ENCODE data around the gene BSG.
"Not testable (repeated sequence)": the region's sequence is repeated elsewhere in the genome, so short reads cannot be mapped to it uniquely, and the experiment has no call there.

BSG gene

DNA sequence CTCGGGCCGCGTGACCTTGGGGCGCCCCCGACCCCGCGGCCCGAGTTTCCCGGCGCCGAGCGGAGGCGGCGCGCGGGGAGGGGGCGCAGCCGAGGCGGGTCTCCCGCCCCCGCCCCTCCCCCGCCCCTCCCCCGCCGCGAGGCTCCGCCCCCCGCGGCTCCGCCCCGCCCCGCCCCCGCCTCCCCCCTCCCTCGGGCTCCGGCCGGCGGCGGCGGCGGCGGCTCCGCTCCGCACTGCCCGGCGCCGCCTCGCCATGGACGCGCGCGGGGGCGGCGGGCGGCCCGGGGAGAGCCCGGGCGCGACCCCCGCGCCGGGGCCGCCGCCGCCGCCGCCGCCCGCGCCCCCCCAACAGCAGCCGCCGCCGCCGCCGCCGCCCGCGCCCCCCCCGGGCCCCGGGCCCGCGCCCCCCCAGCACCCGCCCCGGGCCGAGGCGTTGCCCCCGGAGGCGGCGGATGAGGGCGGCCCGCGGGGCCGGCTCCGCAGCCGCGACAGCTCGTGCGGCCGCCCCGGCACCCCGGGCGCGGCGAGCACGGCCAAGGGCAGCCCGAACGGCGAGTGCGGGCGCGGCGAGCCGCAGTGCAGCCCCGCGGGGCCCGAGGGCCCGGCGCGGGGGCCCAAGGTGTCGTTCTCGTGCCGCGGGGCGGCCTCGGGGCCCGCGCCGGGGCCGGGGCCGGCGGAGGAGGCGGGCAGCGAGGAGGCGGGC, 17.4 kb downstream of the BSG start, which contains the start of gene HCN2:
TSS of gene HCN2 (plus strand) at position 189 of the 703 bp plus-strand sequence. CDS start at position 254, 65 bp downstream.
- no peak for DNase-seq

DNA sequence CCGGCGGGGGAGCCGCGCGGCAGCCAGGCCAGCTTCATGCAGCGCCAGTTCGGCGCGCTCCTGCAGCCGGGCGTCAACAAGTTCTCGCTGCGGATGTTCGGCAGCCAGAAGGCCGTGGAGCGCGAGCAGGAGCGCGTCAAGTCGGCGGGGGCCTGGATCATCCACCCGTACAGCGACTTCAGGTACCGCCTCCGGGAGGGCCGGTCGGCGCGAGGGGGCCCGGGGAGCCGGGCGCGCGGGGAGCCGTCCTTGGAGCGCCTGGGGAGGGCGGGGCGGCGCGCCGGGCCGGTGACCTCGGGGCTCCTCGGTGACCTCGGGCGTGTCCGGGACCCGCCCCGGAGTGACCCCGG, 18.0 kb downstream of the BSG start:
- DNase-seq = no peak

DNA sequence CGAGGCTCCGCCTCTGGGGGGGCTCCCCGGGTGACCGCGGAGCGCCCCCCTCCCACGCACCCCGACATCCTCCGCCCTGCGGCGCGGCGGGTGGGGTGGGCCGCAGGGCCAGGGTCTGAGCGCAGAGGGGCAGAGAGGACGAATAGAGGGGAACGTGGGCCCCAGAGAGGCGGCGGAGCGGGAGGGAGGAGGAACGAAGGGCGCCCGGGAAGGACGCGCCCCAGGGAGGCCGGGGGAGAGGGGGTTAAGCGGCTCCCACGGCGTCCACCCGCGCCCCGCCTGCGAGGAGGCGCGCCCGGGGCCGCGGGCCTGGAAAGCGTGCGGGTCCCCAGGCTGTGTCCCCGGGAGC, 18.3 kb downstream of the BSG start:
- no peak for DNase-seq

DNA sequence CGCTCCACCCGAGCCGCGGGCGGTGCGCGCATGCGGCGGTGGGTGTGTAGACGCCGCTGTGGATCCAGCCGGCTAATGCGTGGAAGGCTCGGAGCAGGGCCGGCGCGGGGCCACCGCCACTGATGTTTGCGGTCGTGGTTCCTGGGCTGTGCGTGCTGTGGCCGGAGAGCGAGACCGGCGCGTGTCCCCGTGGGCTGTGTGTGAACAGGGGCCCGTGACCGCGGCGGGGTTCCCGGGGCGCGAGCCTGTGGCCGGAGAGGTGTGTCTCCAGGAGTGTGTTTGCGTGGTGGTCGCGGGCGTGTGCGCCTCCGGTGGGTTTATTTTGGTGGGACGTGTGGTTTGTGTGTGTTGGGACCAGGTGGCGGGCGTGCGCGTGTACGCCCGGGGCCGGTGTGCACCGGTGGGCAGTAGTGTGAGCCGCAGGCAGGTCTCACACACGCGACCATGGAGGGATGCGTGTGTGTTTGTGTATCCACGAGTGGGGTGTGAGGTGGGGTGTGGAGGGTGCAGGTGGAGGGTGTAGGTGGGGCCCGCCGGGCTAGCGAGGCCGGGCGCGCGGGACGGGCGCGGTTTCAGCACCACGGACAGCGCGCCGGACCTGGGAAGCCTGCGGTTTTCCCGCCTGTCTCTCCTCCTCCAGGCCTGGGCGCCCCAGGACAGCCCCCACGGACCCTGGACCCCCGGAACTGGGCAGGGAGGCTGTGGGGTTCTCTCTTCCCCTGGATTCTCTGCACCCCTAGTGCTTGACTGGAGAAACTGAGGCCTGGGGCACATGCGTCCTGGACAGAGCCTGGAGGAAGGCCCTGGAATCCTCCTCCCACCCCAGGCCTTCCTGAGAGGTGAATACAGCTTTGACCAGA, 18.9 kb downstream of the BSG start:
- DNase-seq = no peak

DNA sequence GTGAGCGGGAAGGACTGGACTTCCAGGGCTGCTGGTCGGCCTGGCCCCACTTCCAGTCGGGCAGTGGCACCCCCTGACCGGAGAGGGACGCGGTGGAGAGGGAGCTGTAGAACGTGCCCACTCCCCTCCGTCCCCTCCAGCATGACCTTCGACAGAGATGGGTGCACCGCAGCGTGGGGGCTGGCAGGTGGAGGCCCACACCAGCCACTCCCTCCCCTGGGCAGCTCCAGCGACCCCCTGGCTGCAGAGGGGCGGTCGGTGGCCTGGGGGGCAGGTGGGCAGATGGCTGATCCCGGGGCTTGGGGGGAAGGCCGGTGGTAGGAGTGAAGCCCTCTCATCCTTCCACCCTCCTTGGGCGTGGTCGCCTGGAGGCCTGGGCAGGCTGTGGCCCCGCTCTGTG, 19.7 kb downstream of the BSG start:
- no peak for DNase-seq

DNA sequence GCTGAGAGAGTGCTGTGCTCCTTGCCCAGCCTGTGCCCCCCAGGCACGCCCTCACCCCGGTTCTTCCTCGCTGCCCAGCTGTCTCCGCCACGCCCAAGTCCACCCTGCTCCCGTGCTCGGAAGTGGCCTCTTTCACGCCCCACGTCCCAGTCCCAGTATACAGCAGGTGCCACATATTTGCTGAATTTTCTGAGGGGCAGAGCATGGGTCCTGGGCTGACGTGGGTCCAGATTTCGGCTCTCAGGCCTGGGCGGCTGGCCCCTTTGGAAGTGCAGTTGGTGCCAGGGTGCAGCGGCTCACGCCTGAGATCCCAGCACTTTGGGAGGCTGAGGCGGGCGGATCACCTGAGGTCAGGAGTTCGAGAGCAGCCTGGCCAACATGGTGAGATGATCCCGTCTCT, 20.7 kb downstream of the BSG start:
- DNase-seq = no peak

DNA sequence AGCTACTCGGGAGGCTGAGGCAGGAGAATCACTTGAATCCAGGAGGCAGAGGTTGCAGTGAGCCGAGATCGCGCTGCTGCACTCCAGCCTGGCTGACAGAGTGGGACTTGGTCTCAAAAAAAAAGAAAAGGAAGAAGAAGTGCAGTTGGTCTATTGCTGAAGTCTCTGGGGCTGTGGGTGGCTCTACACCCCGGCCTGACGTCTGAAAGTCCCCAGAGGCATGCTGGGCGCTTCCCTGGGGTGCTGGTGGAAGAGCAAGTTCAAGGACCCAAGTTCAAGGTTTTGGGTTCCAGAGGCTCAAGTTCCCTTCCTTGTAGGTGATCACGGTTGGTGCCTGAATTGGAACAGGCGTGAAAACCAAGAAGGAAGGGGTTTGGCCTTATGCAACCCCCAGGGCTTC, 21.1 kb downstream of the BSG start:
- DNase-seq = no peak

DNA sequence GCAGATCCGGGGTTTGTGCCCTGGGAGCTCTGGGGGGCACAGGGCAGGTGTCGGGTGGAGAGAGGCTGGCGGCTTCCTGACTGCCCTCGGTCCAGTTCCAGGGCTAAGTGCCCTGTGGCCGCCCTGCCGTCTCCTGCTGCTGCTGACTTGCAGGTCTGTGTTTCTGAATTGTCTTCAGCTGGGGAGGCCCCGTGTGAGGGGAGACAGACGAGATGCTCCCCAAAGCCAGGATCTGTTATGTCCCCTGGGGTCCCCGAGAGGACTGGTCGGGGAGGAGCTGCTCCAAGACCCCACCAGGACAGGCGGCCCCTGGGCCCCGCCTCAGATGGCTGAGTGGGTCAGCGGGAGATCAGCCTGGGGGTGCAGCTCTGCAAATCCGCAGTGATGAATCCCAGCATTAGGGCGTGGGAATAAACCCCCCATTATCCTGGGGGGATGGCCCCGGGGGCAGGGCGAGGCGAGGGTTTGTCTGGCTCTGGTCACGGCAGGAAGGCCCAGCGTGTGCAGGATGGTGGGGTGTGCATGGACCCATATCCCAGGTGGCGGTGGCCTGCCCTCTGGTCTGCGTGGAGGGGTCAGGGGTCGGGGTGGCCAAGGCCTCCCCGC, 22.0 kb downstream of the BSG start:
- DNase-seq = no peak

DNA sequence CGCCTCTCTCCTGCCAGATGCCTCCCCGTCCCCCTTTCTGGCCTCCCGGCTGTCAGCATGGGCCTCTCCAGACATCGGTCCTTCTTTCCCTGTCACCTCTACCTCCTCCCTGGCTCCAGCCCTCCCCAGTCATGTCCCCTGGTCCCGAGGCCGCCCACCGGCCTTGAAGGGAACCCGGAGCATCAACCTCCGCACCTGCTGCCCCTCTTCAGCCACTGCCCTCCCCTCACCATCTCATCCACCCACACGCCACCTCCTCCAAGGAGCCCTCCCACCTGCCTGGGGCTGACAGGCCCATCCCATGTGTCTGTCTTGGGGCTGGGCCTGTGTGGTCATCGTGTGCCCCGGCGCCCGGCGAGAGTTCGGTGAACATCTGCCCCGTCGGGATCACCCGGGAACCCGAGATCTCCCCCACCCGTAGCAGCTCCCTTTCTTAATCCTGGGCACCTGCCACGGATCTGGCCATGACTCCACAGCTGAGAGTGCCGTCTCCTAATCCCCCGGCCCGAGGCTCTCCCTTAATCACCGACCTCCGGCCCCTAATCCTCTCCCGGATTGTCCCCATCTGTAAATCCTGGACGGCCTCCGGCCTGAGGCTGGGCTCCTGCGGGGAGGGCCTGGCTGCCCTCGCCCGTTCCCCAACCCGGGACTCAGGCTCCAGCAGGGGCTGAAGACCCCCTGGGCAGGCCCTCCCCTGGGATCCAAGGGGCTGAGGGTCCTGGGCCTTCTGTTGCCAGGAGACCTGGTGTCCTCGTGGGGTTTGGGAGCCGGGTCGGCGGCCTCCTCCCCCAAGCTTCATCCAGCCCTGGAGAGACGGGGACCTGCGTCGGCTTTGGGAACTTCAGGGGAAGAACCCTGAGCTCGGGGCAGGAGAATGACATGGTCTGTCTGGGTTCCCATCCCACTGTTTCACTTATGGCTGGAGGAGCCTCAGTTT, 23.2 kb downstream of the BSG start:
- DNase-seq = no peak

DNA sequence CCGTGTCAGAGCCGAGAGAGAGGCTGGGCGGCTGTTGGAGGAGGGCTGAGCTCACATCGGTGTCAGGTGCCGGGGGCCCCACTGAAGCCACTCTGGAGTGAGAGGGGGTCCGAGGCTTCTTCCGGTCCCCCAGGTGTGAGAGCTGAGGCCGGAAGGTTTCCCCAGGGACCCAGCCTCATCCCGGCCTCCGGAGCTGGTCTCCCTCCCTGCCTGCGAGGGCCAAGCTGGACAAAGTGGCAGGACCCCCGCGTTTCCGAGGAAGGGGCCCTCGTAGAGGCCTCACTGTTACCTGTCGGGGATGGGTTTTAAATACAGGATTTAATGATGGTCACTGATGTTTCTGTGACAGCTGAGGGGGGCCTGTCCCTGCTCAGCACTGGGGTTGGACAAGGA, 23.9 kb downstream of the BSG start:
- no peak for DNase-seq

DNA sequence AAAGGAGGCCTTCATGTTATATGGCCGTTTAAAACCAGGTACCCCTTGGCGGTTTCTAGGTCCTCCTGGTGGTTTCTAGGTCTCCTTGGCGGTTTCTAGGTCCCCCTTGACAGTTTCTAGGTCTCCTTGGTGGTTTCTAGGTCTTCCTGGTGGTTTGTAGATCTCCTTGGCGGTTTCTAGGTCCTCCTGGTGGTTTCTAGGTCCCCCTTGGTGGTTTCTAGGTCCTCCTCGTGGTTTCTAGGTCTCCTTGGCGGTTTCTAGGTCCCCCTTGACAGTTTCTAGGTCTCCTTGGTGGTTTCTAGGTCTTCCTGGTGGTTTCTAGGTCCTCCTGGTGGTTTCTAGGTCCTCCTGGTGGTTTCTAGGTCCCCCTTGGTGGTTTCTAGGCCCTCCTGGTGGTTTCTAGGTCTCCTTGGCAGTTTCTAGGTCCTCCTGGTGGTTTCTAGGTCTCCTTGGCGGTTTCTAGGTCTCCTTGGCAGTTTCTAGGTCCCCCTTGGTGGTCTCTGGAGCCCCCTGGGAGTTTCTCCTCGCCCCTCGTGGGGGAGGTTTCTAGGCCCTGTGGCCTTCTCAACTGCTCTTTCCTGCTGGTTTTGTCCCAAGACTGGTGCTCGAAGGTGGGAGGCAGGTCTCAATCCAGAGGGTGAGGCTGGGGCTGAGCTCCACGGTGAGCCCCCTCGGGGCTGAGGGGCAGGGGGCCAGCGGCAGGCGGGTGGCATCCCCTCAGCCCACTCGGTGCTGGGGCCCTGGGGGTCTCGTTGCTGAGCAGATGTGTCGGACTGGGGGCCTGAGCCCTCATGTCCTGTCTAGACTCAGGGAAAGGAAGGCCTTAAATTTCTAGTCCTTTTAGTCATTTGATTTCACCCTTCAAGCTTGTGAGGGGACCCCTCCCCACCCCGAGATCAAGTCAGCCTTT, 25.3 kb downstream of the BSG start:
- DNase-seq = no peak

DNA sequence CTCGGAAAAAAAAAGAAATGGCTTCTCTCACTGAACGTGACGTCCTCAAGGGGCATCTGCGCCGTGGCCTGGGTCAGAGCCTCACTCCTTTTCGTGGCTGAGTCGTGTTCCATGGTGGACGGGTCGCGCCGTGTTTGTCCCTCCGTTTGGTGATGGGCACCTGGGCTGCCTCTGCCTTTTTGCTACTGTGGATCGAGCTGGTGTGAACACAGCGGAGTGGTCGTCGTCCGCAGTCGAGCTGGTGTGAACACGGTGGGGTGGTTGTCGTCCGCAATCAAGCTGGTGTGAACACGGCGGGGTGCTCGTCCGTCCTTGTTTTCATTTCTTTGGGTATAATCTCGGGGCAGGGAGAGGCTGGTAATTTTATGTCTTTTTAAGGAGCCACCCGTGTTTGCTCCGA, 28.9 kb downstream of the BSG start:
- no peak for DNase-seq

DNA sequence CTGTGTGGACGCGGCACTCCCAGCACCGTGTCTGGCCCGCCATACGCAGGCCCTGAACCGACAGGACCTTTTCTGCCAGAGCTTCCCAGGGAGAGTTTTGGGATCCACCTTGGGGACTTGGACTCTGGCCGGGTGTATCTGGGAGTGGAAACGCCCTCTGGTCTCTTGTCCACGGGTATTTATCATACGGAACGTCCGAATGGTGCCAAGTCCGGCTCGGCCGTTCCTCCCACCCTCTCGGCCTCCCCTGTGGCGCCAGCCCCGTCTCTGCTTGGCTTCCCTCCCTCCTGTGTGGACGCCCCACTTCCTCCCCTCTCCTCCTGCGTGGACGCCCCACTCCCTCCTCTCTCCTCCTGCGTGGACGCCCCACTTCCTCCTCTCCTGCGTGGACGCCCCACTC, 29.4 kb downstream of the BSG start:
- no peak for DNase-seq

DNA sequence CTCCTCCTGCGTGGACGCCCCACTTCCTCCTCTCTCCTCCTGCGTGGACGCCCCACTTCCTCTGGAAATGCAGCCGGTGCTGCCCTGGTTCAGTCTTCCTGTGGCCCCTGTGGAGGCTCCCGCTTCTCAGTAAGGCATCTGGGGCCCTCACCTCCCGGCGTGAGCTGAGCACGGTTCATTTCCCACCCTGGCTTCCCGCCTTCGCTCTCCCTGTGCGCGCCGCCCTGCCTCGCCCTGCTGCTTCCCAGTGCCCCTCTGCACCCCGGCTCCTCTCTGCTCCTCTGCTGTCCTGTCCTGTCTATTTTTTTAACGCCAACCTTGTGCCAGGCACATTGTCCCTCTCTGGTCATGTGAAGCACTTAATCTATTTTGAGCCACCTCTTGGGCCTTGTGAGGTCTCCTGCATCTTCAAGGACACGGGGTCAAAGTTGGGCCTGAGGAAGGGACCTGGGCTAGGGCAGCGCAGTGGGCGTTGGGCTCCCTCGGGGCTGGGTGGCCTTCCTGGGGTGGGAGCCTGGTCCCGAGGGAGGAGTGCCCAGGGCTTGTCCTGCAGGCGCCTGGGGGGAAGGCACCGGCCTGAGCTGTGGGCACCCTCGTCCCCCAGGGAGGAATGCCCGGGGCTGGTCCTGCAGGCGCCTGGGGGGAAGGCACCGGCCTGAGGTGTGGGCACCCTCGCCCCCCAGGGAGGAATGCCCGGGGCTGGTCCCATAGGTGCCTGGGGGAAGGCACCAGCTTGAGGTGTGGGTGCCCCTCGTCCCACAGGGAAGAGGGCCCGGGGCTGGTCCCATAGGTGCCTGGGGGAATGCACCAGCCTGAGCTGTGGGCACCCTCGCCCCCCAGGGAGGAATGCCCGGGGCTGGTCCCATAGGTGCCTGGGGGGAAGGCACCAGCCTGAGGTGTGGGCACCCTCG, 30.2 kb downstream of the BSG start:
- DNase-seq = no peak

DNA sequence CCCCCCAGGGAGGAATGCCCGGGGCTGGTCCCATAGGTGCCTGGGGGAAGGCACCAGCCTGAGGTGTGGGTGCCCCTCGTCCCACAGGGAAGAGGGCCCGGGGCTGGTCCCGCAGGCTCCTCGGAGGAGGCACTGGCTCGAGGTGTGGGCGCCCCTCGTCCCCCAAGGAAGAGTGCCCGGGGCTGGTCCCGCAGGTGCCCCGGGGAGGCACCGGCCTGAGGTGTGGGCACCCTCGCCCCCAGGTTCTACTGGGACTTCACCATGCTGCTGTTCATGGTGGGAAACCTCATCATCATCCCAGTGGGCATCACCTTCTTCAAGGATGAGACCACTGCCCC, 30.9 kb downstream of the BSG start:
- not testable (repeated sequence) for DNase-seq

DNA sequence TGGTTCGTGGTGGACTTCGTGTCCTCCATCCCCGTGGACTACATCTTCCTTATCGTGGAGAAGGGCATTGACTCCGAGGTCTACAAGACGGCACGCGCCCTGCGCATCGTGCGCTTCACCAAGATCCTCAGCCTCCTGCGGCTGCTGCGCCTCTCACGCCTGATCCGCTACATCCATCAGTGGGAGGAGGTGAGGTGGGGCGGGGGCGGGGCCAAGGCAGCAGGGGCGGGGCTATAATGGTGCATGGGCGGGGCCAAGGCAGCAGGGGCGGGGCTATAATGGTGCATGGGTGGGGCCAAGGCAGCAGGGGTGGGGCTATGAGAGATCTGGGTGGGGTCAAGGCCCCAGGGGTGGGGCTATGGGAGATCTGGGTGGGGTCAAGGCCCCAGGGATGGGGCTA, 31.4 kb downstream of the BSG start:
- not testable (repeated sequence) for DNase-seq

DNA sequence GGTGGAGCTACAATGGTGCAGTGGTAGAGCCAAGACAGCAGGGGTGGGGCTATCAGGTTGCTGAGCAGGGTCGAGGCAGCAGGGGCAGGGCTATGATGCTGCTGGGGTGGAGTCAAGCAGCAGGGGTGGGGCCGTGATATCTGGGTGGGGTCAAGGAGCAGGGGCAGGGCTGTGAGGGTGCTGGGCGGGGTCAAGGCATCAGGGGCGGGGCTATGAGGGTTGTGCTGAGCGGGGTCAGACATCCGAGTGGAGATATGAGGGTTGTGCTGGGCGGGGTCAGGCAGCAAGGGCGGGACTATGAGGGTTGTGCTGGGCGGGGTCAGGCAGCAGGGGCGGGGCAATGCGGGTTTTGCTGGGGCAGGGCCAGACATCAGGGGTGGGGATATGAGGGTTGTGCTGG, 32.0 kb downstream of the BSG start:
- DNase-seq = no peak

DNA sequence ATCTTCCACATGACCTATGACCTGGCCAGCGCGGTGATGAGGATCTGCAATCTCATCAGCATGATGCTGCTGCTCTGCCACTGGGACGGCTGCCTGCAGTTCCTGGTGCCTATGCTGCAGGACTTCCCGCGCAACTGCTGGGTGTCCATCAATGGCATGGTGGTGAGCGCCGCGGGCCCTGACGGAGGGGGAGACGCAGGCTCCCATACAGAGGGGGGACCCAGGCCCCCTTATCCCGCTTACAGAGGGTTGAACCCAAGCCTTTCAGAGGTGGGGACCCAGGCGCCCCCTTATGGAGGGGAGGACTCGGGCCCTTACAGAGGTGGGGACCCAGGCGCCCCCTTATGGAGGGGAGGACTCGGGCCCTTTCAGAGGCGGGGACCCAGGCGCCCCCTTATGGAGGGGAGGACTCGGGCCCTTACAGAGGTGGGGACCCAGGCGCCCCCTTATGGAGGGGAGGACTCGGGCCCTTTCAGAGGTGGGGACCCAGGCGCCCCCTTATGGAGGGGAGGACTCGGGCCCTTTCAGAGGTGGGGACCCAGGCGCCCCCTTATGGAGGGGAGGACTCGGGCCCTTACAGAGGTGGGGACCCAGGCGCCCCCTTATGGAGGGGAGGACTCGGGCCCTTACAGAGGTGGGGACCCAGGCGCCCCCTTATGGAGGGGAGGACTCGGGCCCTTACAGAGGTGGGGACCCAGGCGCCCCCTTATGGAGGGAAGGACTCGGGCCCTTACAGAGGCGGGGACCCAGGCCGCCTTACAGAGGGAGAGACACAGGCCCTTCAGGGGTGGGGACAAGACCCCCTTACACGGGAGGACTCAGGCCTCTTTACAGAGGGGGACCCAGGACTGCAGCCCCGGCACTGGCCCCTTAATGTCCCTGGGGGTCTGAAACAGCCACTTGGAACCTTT, 32.9 kb downstream of the BSG start:
- DNase-seq = not testable (repeated sequence)

DNA sequence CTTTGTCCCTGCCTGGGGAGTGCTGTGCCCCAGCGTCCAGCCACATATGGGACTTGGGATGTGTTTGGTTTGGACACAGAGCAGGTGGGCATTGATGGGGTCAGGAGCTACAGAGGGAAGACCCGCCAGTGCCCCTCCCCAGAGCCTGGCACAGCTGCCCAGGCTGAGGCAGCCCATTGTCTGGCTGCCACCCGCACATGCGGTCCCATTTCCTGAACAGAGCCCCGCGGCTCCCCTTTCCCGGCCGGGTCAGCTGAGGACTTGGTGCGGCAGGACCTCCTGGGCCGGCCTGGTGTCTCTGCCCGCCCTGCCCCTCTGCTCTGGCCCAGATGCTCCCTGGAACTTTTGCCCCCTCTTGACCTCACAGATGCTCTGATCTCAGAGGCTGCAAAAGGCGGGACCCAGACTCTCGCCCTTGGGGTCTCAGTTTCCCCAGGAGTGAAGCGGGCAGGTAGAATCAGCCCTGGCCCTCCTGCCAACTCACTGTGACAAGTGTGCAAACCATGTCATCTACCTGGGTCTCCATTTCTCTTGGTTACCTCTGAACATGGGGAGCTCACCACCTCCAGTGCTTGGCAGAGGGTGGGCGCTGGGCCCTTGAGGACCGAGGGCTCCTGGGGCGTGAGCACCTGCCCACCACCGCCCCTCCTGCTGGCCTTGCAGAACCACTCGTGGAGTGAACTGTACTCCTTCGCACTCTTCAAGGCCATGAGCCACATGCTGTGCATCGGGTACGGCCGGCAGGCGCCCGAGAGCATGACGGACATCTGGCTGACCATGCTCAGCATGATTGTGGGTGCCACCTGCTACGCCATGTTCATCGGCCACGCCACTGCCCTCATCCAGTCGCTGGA, 35.1 kb downstream of the BSG start:
- no peak for DNase-seq
